Measurements from ENCODE around the gene FOXE3.

The FOXE3 gene

GRCh38 chr1:47402591-47402990 is 13.5 kb upstream of the FOXE3 start:
- H4K20me1 ChIP-seq, result no peaks in the 10 kb centered on the region
- no peaks in the 10 kb centered on the region for H3K9me3 ChIP-seq
- H3K27ac ChIP-seq, result no peak overlapping the region
- TF ChIP-seq Cebpa-rat (IDR thresholded peaks at IDR 0.05), result no peak
- H3K27me3 ChIP-seq, result no peaks in the 10 kb centered on the region
- no peaks in the 10 kb centered on the region for H3K4me1 ChIP-seq
- no peak overlapping the region for H3K4me2 ChIP-seq
- H3K9ac ChIP-seq, result no peak overlapping the region
- no peak overlapping the region for H3K4me3 ChIP-seq
- H3K36me3 ChIP-seq, result no peaks in the 10 kb centered on the region

- Histone ChIP-seq H3K9me3 (no peaks in the 10 kb centered on the region), H3K27ac (no peak overlapping the region), H3K9ac (no peak overlapping the region), H3K4me1 (no peaks in the 10 kb centered on the region), H3K27me3 (no peaks in the 10 kb centered on the region), H3K4me3 (no peak overlapping the region), H4K20me1 (no peaks in the 10 kb centered on the region), H3K36me3 (no peaks in the 10 kb centered on the region), H3K4me2 (no peak overlapping the region)
- TF ChIP-seq Cebpa-rat (IDR thresholded peaks at IDR 0.05), result no peak
Measured at GRCh38 chr1:47403321-47403910, 12.7 kb upstream of the FOXE3 start.

- no peak overlapping the region for H3K4me3 ChIP-seq
- no peaks in the 10 kb centered on the region for H3K9me3 ChIP-seq
- no peak for TF ChIP-seq Cebpa-rat (IDR thresholded peaks at IDR 0.05)
- H3K4me2 ChIP-seq, result no peak overlapping the region
- H4K20me1 ChIP-seq, result no peaks in the 10 kb centered on the region
- no peaks in the 10 kb centered on the region for H3K4me1 ChIP-seq
- no peaks in the 10 kb centered on the region; the same call in 1 of the 2 replicates for H3K27me3 ChIP-seq
- no peak overlapping the region for H3K27ac ChIP-seq
- H3K36me3 ChIP-seq, result no peaks in the 10 kb centered on the region
- no peak overlapping the region for H3K9ac ChIP-seq
Measured at GRCh38 chr1:47405697-47406096, 10.4 kb upstream of the FOXE3 start.

- H4K20me1 ChIP-seq, result no peaks in the 10 kb centered on the region
- TF ChIP-seq Cebpa-rat (IDR thresholded peaks at IDR 0.05), result no peak
- no peak overlapping the region for H3K4me2 ChIP-seq
- no peaks in the 10 kb centered on the region for H3K4me1 ChIP-seq
- H3K27me3 ChIP-seq, result no peaks in the 10 kb centered on the region; the same call in 1 of the 2 replicates
- no peaks in the 10 kb centered on the region for H3K9me3 ChIP-seq
- no peak overlapping the region for H3K4me3 ChIP-seq
- H3K27ac ChIP-seq, result no peak overlapping the region
- no peaks in the 10 kb centered on the region for H3K36me3 ChIP-seq
- no peak overlapping the region for H3K9ac ChIP-seq
Measured at GRCh38 chr1:47406966-47407365, 9.1 kb upstream of the FOXE3 start.

GRCh38 chr1:47407481-47407880 is 8.6 kb upstream of the FOXE3 start:
- no peaks in the 10 kb centered on the region for H3K36me3 ChIP-seq

GRCh38 chr1:47409311-47410067 is 6.6 kb upstream of the FOXE3 start:
- no peak overlapping the region for H3K4me2 ChIP-seq
- H3K9ac ChIP-seq, result no peak overlapping the region
- no peak overlapping the region for H3K4me3 ChIP-seq

More at GRCh38 chr1:47407481-47407880, 8.6 kb upstream of the FOXE3 start:
- Histone ChIP-seq H3K27ac (no peak overlapping the region), H3K4me3 (no peak overlapping the region), H3K9ac (no peak overlapping the region), H3K9me3 (no peaks in the 10 kb centered on the region), H3K4me2 (no peak overlapping the region), H4K20me1 (no peaks in the 10 kb centered on the region), H3K4me1 (no peaks in the 10 kb centered on the region), H3K27me3 (no peaks in the 10 kb centered on the region; the same call in 1 of the 2 replicates)
- TF ChIP-seq Cebpa-rat (IDR thresholded peaks at IDR 0.05), result no peak

GRCh38 chr1:47410068-47410455 is 6.0 kb upstream of the FOXE3 start:
- no peak for TF ChIP-seq Cebpa-rat (IDR thresholded peaks at IDR 0.05)

More at GRCh38 chr1:47409311-47410067, 6.6 kb upstream of the FOXE3 start:
- Histone ChIP-seq H3K27ac (no peak overlapping the region), H3K27me3 (peaks cover 3% of the 10 kb centered on the region), H3K4me1 (no peaks in the 10 kb centered on the region), H4K20me1 (no peaks in the 10 kb centered on the region), H3K9me3 (no peaks in the 10 kb centered on the region), H3K36me3 (no peaks in the 10 kb centered on the region)
- no peak for TF ChIP-seq Cebpa-rat (IDR thresholded peaks at IDR 0.05)

GRCh38 chr1:47411436-47411835 is 4.6 kb upstream of the FOXE3 start:
- Histone ChIP-seq H3K4me3 (no peak overlapping the region), H4K20me1 (no peaks in the 10 kb centered on the region), H3K4me1 (no peaks in the 10 kb centered on the region), H3K27ac (no peak overlapping the region), H3K4me2 (no peak overlapping the region), H3K9ac (no peak overlapping the region), H3K36me3 (no peaks in the 10 kb centered on the region), H3K9me3 (peaks cover 6% of the 10 kb centered on the region), H3K27me3 (peaks cover 22% of the 10 kb centered on the region)
- TF ChIP-seq Cebpa-rat (IDR thresholded peaks at IDR 0.05), result no peak

More at GRCh38 chr1:47410068-47410455, 6.0 kb upstream of the FOXE3 start:
- H3K4me3 ChIP-seq, result no peak overlapping the region
- H3K4me1 ChIP-seq, result no peaks in the 10 kb centered on the region
- no peaks in the 10 kb centered on the region for H4K20me1 ChIP-seq
- H3K27ac ChIP-seq, result no peak overlapping the region
- H3K36me3 ChIP-seq, result no peaks in the 10 kb centered on the region
- no peak overlapping the region for H3K4me2 ChIP-seq
- peaks cover 9% of the 10 kb centered on the region for H3K27me3 ChIP-seq
- H3K9ac ChIP-seq, result no peak overlapping the region
- no peaks in the 10 kb centered on the region for H3K9me3 ChIP-seq

- TF ChIP-seq Cebpa-rat (IDR thresholded peaks at IDR 0.05), result no peak
- H3K4me2 ChIP-seq, result no peak overlapping the region
- no peaks in the 10 kb centered on the region for H3K4me1 ChIP-seq
Measured at GRCh38 chr1:47412437-47412836, 3.6 kb upstream of the FOXE3 start.

More at GRCh38 chr1:47412437-47412836, 3.6 kb upstream of the FOXE3 start:
- no peaks in the 10 kb centered on the region for H4K20me1 ChIP-seq
- H3K36me3 ChIP-seq, result no peaks in the 10 kb centered on the region
- H3K9me3 ChIP-seq, result peaks cover 14% of the 10 kb centered on the region
- H3K27ac ChIP-seq, result no peak overlapping the region
- no peak overlapping the region for H3K9ac ChIP-seq
- peaks cover 32% of the 10 kb centered on the region for H3K27me3 ChIP-seq
- no peak overlapping the region for H3K4me3 ChIP-seq

Measured in BLaER1 (cell line).